ENCODE data around the gene FTSJ3. TPM values are rescaled to one million over a fixed set of nuclear protein-coding genes. Genes with fewer than 3 reads are reported as not detected.

The FTSJ3 gene
- total RNA-seq, 1 experiment from 2014 or later: 80.3 TPM

DNA sequence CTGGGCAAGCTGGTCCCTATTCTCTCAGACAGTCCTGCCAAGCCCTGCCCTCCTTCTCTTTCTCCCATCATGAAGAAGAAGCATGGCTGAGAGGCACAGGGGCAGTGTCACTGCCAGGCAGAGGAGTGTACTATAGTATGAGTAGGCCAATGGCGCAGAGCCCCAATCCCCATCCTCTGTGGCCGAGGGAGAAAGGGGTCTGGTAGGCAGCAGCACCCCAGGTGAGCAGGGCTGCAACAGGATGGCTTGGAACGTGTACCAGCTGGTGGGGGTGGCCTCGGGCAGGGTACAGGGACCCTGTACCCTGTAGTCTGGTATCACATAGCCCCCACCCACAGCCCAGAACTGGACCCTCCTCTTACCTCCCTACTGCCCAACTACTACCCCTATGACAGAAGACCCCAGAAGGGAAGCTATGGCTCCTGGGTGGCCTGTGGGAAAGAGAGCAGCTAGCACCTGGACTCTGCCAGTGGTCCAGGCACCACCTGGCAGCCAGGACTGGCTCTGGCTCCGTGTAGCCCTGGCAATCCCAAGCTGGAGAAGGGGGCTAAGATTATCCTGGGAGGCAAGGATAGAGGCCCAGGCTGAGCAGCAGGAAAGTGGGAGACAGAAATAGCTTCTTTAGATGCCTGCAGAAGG, 10.6 kb upstream of the FTSJ3 start:
- H4K20me1 ChIP-seq (ENCODE audit: control insufficient read depth, insufficient read depth, insufficient read length): peaks cover 2% of the 10 kb centered on the region
- no peak overlapping the region for H2AK5ac ChIP-seq (ENCODE audit: insufficient read length, low read length)
- H3K27me3 Mint-ChIP-seq (ENCODE audit: low read depth): no peaks in the 10 kb centered on the region
- H3K27me3 ChIP-seq (ENCODE audit: insufficient read depth, low read length): no peaks in the 10 kb centered on the region
- no peak for DNase-seq
- no peak overlapping the region for H2AFZ ChIP-seq (ENCODE audit: low read length)
- no peak overlapping the region for H4K91ac ChIP-seq (ENCODE audit: insufficient read length, low read depth, low read length)
- H4K8ac ChIP-seq (replicated peaks; ENCODE audit: insufficient read length, low read depth, low read length): no peak overlapping the region
- H3K4me1 Mint-ChIP-seq: peaks cover 25 to 38% of the 10 kb centered on the region in 2 experiments
- no peak overlapping the region for H4K5ac ChIP-seq (ENCODE audit: insufficient read length, low read depth, low read length)
- H2BK120ac ChIP-seq (ENCODE audit: low read depth, low read length, poor library complexity, severe bottlenecking): no peak overlapping the region
- H3K27ac ChIP-seq (ENCODE audit: insufficient read length, low read depth, low read length): no peak overlapping the region
- H3K4me1 ChIP-seq (ENCODE audit: insufficient read depth, low read length): no peaks in the 10 kb centered on the region; the same call in 1 of the 2 replicates
- H3K56ac ChIP-seq (ENCODE audit: insufficient read length, low read depth, low read length): no peak overlapping the region
- H3K23me2 ChIP-seq (ENCODE audit: insufficient read length, low read depth, low read length, poor library complexity, severe bottlenecking): peaks cover 10% of the 10 kb centered on the region
- TF ChIP-seq, protein P1, sequence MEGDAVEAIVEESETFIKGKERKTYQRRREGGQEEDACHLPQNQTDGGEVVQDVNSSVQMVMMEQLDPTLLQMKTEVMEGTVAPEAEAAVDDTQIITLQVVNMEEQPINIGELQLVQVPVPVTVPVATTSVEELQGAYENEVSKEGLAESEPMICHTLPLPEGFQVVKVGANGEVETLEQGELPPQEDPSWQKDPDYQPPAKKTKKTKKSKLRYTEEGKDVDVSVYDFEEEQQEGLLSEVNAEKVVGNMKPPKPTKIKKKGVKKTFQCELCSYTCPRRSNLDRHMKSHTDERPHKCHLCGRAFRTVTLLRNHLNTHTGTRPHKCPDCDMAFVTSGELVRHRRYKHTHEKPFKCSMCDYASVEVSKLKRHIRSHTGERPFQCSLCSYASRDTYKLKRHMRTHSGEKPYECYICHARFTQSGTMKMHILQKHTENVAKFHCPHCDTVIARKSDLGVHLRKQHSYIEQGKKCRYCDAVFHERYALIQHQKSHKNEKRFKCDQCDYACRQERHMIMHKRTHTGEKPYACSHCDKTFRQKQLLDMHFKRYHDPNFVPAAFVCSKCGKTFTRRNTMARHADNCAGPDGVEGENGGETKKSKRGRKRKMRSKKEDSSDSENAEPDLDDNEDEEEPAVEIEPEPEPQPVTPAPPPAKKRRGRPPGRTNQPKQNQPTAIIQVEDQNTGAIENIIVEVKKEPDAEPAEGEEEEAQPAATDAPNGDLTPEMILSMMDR (conservative IDR thresholded peaks at IDR 0.05): no peak
- H3K9ac ChIP-seq (ENCODE audit: extremely low read depth, insufficient read length, low read length): no peak overlapping the region
- H3T11ph ChIP-seq (ENCODE audit: low read length): no peak overlapping the region
- no peaks in the 10 kb centered on the region for H3K9me3 ChIP-seq (ENCODE audit: control insufficient read depth, low read depth, low read length)
- H2BK5ac ChIP-seq (ENCODE audit: insufficient read length, low read length): no peak overlapping the region
- no peak overlapping the region for H2BK20ac ChIP-seq (ENCODE audit: low read depth, low read length, poor library complexity, severe bottlenecking)
- H3K36me3 Mint-ChIP-seq (ENCODE audit: insufficient read depth in 1 of 3, low read depth in 3 of 3): peaks cover 24 to 45% (median 39%) of the 10 kb centered on the region in 3 experiments
- no CpG with 5 or more reads among the region's 5 CpGs for WGBS (ENCODE audit: extremely low coverage, insufficient read length, low lambda C conversion rate)
- peak overlapping the region in 1 of 3 experiments; percentile 15; a peak in 2 of 7 replicates for H3K27ac Mint-ChIP-seq
- H3K14ac ChIP-seq (ENCODE audit: insufficient read depth, low read length): no peak overlapping the region
- H3K79me2 ChIP-seq (ENCODE audit: insufficient read depth, low read length): peaks cover 3% of the 10 kb centered on the region; the same call in 1 of the 2 replicates
- H3K4me2 ChIP-seq (ENCODE audit: insufficient read depth, insufficient read length, low read length): no peak overlapping the region
- H2BK12ac ChIP-seq (ENCODE audit: insufficient read length, low read depth, low read length): no peak overlapping the region
- H3K4ac ChIP-seq (ENCODE audit: low read depth, low read length): no peak overlapping the region
- no peak overlapping the region for H2BK15ac ChIP-seq (ENCODE audit: low read depth, low read length)
- H3K23ac ChIP-seq (ENCODE audit: insufficient read length, low read depth, low read length): no peak overlapping the region
- no peak overlapping the region for H3K18ac ChIP-seq (ENCODE audit: insufficient read length, low read depth, low read length)
- H3K4me3 Mint-ChIP-seq: no peak overlapping the region; a peak in 1 of 5 replicates
- H3K9me3 Mint-ChIP-seq: no peaks in the 10 kb centered on the region
- peaks cover 3% of the 10 kb centered on the region for H3K79me1 ChIP-seq (ENCODE audit: insufficient read depth, low read depth, low read length, poor library complexity, severe bottlenecking)
